Natural killer cell (primary cell): ENCODE results near the gene KLHL22. TPM values are rescaled to one million over a fixed set of nuclear protein-coding genes. Genes with fewer than 3 reads are reported as not detected.
A peak's percentile ranks its signal among the peaks of the same experiment; 100 is the strongest.

Experiments
- ATAC-seq, 3 donors: fragments of 150-1000 bp in 2 of 3; fragments of 200-7000 bp in 1 of 3; cut with Tn5 transposase; 1 replicate in 1 of 3; 2 replicates in 2 of 3; pipeline ENCODE4 v1.10.0; 2021; ENCODE audit warnings: mild to moderate bottlenecking in 2 of 3, moderate library complexity in 2 of 3
- DNase-seq, 2 donors: peaks; one replicate each; pipeline versions ENCODE4 v3.0.0 to v3.0.0-alpha.2; 2013 to 2021; ENCODE audit warnings: mixed read lengths in 1 of 2
- H3K27ac ChIP-seq: one replicate; pipeline ENCODE4 v1.5.1; 2013; ENCODE audit warnings: mild to moderate bottlenecking, low read length
- H3K27me3 ChIP-seq: one replicate; pipeline ENCODE4 v1.6.1; 2013; ENCODE audit warnings: low read length; ENCODE audit not compliant: control insufficient read depth, insufficient read depth
- H3K36me3 ChIP-seq: one replicate; pipeline ENCODE4 v1.6.1; 2013; ENCODE audit warnings: low read length; ENCODE audit not compliant: control insufficient read depth, insufficient read depth
- H3K4me1 ChIP-seq: one replicate; pipeline ENCODE4 v1.6.1; 2013; ENCODE audit warnings: low read length; ENCODE audit not compliant: control insufficient read depth, insufficient read depth
- H3K4me3 ChIP-seq: one replicate; pipeline ENCODE4 v1.5.1; 2013; ENCODE audit warnings: low read length
- H3K9me3 ChIP-seq: one replicate; pipeline ENCODE4 v1.6.1; 2013; ENCODE audit warnings: low read length; ENCODE audit not compliant: control insufficient read depth, insufficient read depth
- H3K27ac Mint-ChIP-seq, 2 donors: one replicate each; pipeline ENCODE4 v1.8.0; 2022; ENCODE audit warnings: mild to moderate bottlenecking in 2 of 2, mixed read lengths in 2 of 2, moderate library complexity in 1 of 2
- H3K27me3 Mint-ChIP-seq, 2 donors: one replicate each; pipeline ENCODE4 v1.8.0; 2022; ENCODE audit warnings: low read depth in 2 of 2, mixed read lengths in 2 of 2
- H3K36me3 Mint-ChIP-seq: one replicate; pipeline ENCODE4 v1.8.0; 2022; ENCODE audit warnings: mixed read lengths
- H3K4me1 Mint-ChIP-seq, 2 donors: one replicate each; pipeline ENCODE4 v1.8.0; 2022; ENCODE audit warnings: mixed read lengths in 2 of 2
- H3K4me3 Mint-ChIP-seq: one replicate; pipeline ENCODE4 v1.8.0; 2022; ENCODE audit warnings: mild to moderate bottlenecking, moderate library complexity, mixed read lengths
- H3K9me3 Mint-ChIP-seq, 2 donors: one replicate each; pipeline ENCODE4 v1.8.0; 2022; ENCODE audit warnings: mixed read lengths in 2 of 2
- WGBS: methylation state at CpG from one replicate; pipeline ENCODE4 v1.1.7; 2013; ENCODE audit warnings: missing lambda C conversion rate; ENCODE audit not compliant: insufficient coverage; 5-methylcytosine and 5-hydroxymethylcytosine counted together
- intact Hi-C: fragments of 100-400 bp; cut with micrococcal nuclease; formaldehyde crosslinking; loops from one replicate; pipeline ENCODE4 v1.14.2; 2022
- total RNA-seq, 4 donors: library from RNA; stranded (reverse); fragments of 120-200 nt in 1 of 4; gene quantifications; one replicate each; pipeline versions ENCODE4 v1.2.3 to v1.2.4, GENCODE V29; 2013 to 2022
- TF ChIP-seq, protein P1 (sequence below): fragments of 200-600 bp; IDR thresholded peaks from one replicate; pipeline ENCODE4 v1.8.0; 2022; ENCODE audit warnings: antibody characterized with exemption

Gene KLHL22
- total RNA-seq, 3 donors from 2014 or later (not counting 1 experiment from before 2014, with no cell fraction given): 26.5 to 53.0 (median 31.0) TPM

DNA sequence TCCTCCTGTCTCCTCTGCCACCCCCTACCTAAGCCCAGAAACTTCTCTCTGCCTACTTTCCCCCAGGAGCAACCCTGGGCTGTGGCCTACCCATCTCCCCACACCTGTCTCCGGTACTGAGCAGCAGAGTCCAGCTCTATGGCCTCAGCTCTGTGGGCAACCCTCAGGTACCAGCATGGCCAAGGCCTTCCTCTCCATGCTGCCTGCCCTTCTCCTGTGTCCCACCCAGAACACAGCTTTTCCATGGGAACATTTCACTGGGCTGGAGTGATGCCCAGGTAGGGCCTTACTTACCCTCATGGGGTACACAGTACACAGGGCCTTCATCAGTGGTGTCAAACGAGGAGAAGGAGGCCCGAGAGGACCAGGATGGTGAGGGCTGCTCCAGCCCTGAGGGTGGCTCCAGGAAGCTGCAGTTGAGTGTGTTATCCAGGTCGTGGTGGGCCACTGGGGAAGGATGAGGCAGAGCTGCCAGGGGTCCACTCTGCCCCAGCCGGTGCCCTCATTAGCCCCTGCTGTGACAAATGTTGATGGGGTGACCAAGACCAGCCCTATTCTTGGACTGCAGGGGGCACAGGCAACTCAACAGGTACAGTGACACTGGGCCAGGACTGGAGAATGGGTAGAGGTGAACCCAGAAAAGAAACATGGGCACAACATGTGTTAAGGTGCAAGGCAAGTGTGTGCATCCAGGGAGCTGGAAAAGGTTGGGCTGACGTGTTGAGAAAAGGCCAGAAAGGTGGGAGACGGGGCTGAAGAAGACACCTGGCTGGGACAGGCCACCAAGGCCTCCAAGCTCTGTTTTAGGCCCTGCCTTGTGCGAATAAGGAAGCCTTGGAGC, 68.3 kb downstream of the KLHL22 start:
- TF ChIP-seq, protein P1, sequence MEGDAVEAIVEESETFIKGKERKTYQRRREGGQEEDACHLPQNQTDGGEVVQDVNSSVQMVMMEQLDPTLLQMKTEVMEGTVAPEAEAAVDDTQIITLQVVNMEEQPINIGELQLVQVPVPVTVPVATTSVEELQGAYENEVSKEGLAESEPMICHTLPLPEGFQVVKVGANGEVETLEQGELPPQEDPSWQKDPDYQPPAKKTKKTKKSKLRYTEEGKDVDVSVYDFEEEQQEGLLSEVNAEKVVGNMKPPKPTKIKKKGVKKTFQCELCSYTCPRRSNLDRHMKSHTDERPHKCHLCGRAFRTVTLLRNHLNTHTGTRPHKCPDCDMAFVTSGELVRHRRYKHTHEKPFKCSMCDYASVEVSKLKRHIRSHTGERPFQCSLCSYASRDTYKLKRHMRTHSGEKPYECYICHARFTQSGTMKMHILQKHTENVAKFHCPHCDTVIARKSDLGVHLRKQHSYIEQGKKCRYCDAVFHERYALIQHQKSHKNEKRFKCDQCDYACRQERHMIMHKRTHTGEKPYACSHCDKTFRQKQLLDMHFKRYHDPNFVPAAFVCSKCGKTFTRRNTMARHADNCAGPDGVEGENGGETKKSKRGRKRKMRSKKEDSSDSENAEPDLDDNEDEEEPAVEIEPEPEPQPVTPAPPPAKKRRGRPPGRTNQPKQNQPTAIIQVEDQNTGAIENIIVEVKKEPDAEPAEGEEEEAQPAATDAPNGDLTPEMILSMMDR: no peak
- intact Hi-C loops: loop anchor here (10.0 kb wide), 1 partner anchor 137 kb away; no protein-coding TSS in a partner anchor
- H3K4me3 Mint-ChIP-seq: peak overlapping the region; percentile 17
- H3K4me3 ChIP-seq: no peak overlapping the region
- H3K36me3 ChIP-seq: no peaks in the 10 kb centered on the region
- no peak overlapping the region for H3K27ac ChIP-seq
- no peaks in the 10 kb centered on the region for H3K36me3 Mint-ChIP-seq
- peaks cover 43% of the 10 kb centered on the region for H3K27me3 ChIP-seq
- H3K4me1 Mint-ChIP-seq: peaks cover 5 to 35% of the 10 kb centered on the region in 2 donors
- H3K27me3 Mint-ChIP-seq: peaks cover 6 to 22% of the 10 kb centered on the region in 2 donors
- peaks cover 33% of the 10 kb centered on the region for H3K4me1 ChIP-seq
- H3K9me3 ChIP-seq: no peaks in the 10 kb centered on the region
- ATAC-seq (no peak), DNase-seq (no peak)
- no peak overlapping the region for H3K27ac Mint-ChIP-seq
- H3K9me3 Mint-ChIP-seq: no peaks in the 10 kb centered on the region
- WGBS: 91% methylated on average over 8 of the region's 8 CpGs

DNA sequence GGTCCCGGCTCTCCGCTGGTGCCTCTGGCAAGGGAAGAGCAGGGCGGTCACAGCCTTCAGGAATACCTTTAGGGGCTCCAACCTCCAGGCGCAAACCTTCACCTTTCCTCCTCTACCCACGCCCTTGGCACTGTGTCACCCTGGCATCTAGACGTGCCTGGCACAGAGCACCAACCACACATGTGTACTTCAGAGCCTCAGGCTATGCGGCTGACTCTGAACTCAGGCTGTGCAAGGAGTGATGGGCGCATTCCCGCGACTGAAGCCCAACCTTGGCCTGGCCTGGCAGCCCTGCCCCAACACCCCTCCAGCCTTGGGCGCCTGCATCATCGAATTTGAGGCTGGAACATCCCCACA, 69.4 kb downstream of the KLHL22 start:
- H3K27ac ChIP-seq: no peak overlapping the region
- no peak overlapping the region for H3K4me3 ChIP-seq
- ATAC-seq (no peak), DNase-seq (no peak)
- TF ChIP-seq, protein P1: no peak
- peaks cover 35% of the 10 kb centered on the region for H3K27me3 ChIP-seq
- 86% methylated on average over 12 of the region's 12 CpGs for WGBS
- Mint-ChIP-seq H3K4me3 (peak overlapping the region; percentile 4), H3K4me1 (peaks cover 5 to 29% of the 10 kb centered on the region in 2 donors), H3K27ac (no peak overlapping the region), H3K9me3 (no peaks in the 10 kb centered on the region), H3K36me3 (no peaks in the 10 kb centered on the region), H3K27me3 (peaks cover 6 to 17% of the 10 kb centered on the region in 2 donors)
- intact Hi-C loops: loop anchor here (10.0 kb wide), 1 partner anchor 139 kb away; no protein-coding TSS in a partner anchor
- H3K9me3 ChIP-seq: no peaks in the 10 kb centered on the region
- peaks cover 25% of the 10 kb centered on the region for H3K4me1 ChIP-seq
- H3K36me3 ChIP-seq: no peaks in the 10 kb centered on the region

DNA sequence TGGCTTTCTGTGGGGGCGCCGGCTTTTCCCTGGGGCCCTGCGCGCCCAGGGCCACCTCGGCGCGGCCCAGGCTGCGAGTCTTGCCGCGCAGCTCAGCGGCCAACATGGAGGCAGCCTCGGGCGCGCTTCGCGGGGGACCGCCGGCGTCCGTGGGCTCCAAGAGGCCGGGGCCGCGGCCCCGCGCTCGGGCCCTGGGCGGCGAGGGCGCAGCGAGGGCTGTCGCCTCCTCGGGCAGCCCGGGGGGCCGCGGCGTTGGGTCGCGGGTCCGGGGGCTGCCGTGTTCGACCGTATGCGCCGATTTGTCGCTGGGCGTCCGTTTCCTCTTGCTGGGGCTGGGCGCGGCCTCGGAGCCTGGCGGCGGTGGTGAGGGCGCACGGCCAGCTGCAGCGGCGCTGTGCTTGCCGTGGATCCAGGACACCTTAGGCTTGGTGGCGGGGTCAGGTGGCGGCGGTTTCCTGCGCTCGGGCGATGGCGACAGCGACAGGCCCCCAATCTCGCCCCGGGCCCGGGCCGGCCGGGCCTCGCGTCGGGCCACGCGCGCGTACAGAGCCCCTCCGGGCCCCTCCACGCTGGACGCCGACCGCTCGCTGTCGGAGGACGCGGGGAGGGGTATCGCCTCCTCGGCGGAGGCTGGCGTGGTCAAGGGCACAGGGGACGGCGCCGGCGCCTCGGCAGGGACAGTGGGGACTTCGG, 69.9 kb downstream of the KLHL22 start:
- TF ChIP-seq, protein P1: no peak
- Histone ChIP-seq H3K36me3 (no peaks in the 10 kb centered on the region), H3K4me1 (peaks cover 20% of the 10 kb centered on the region), H3K9me3 (no peaks in the 10 kb centered on the region), H3K27me3 (peaks cover 35% of the 10 kb centered on the region), H3K27ac (no peak overlapping the region), H3K4me3 (no peak overlapping the region)
- ATAC-seq: no peak
- intact Hi-C loops: loop anchor here (10.0 kb wide), 1 partner anchor 139 kb away; no protein-coding TSS in a partner anchor
- H3K27ac Mint-ChIP-seq: no peak overlapping the region
- H3K4me1 Mint-ChIP-seq: peaks cover 5 to 25% of the 10 kb centered on the region in 2 donors
- WGBS: 9% methylated on average over 96 of the region's 96 CpGs
- H3K27me3 Mint-ChIP-seq: peaks cover 6 to 17% of the 10 kb centered on the region in 2 donors
- H3K36me3 Mint-ChIP-seq: no peaks in the 10 kb centered on the region
- H3K4me3 Mint-ChIP-seq: no peak overlapping the region
- no peak for DNase-seq
- no peaks in the 10 kb centered on the region for H3K9me3 Mint-ChIP-seq
